SU-DHL-6 (cell line): ENCODE measurements around the gene FCMR.

ENCODE experiments used
- H2AFZ ChIP-seq: fragments of 200-600 bp; sonication (generic); 2 replicates; pipeline ENCODE4 v1.6.1; 2014; ENCODE audit warnings: low read depth, mild to moderate bottlenecking, moderate library complexity, mixed read lengths, antibody characterized with exemption, low read length; ENCODE audit not compliant: severe bottlenecking
- H3F3A ChIP-seq: fragments of 200-600 bp; shearing (Covaris generic); 2 replicates; pipeline ENCODE4 v1.6.0; 2016; ENCODE audit warnings: antibody characterized with exemption, mild to moderate bottlenecking; ENCODE audit not compliant: insufficient read depth
- H3K27ac ChIP-seq: fragments of 200-600 bp; sonication (generic); 2 replicates; pipeline ENCODE4 v1.5.1; 2016; ENCODE audit warnings: low read depth, mild to moderate bottlenecking, low read length, moderate library complexity, mixed read lengths
- H3K27me3 ChIP-seq: fragments of 200-600 bp; sonication (generic), shearing (Covaris generic); 2 replicates; pipeline ENCODE4 v1.6.0; 2014; ENCODE audit warnings: mild to moderate bottlenecking, low read length
- H3K36me3 ChIP-seq: fragments of 200-600 bp; sonication (generic); 2 replicates; pipeline ENCODE4 v1.6.1; 2014; ENCODE audit warnings: mild to moderate bottlenecking, low read length, mixed read lengths
- H3K4me2 ChIP-seq: fragments of 300-600, 200-600 bp; shearing (Covaris generic), sonication (generic); 2 replicates; pipeline ENCODE4 v1.6.0; 2014; ENCODE audit warnings: low read length, low read depth, mild to moderate bottlenecking; ENCODE audit not compliant: poor library complexity, severe bottlenecking
- H3K4me3 ChIP-seq: fragments of 200-600 bp; sonication (generic); 2 replicates; pipeline ENCODE4 v1.5.1; 2014; ENCODE audit warnings: antibody characterized with exemption, low read length, mild to moderate bottlenecking, mixed read lengths; ENCODE audit not compliant: insufficient read depth, poor library complexity, severe bottlenecking
- H3K79me2 ChIP-seq: fragments of 200-600 bp; sonication (generic); 2 replicates; pipeline ENCODE4 v1.6.1; 2014; ENCODE audit warnings: mild to moderate bottlenecking, low read length, moderate library complexity; ENCODE audit not compliant: insufficient read depth
- H3K9ac ChIP-seq: fragments of 200-600 bp; sonication (generic); 2 replicates; pipeline ENCODE4 v1.7.0; 2014; ENCODE audit warnings: mild to moderate bottlenecking, low read length
- H3K9me2 ChIP-seq: fragments of 200-600 bp; sonication (generic); replicated peaks from 2 replicates; pipeline ENCODE4 v1.6.1; 2014; ENCODE audit warnings: low read length; ENCODE audit not compliant: insufficient read depth
- H3K9me3 ChIP-seq: fragments of 200-600 bp; sonication (generic); 2 replicates; pipeline ENCODE4 v1.6.1; 2014; ENCODE audit warnings: low read length, mixed read lengths; ENCODE audit not compliant: insufficient read depth
- H4K20me1 ChIP-seq: fragments of 200-600 bp; sonication (generic); 2 replicates; pipeline ENCODE4 v1.6.1; 2014; ENCODE audit warnings: low read depth, mild to moderate bottlenecking, antibody characterized with exemption, low read length, moderate library complexity, mixed read lengths
- EZH2phosphoT487 ChIP-seq: fragments of 200-600 bp; sonication (generic), shearing (Covaris generic); conservative IDR thresholded peaks from 2 replicates; pipeline ENCODE4 v1.6.1; 2018; ENCODE audit warnings: mild to moderate bottlenecking, antibody characterized with exemption, low read length, moderate library complexity, mixed read lengths
- TF ChIP-seq, protein P1 (sequence below): fragments of 200-600 bp; sonication (generic); IDR thresholded peaks from one replicate; pipeline ENCODE4 v1.5.1; 2017; ENCODE audit warnings: antibody characterized with exemption, mild to moderate bottlenecking, low read length, moderate library complexity; ENCODE audit not compliant: insufficient read depth, poor library complexity, severe bottlenecking

The FCMR gene

DNA sequence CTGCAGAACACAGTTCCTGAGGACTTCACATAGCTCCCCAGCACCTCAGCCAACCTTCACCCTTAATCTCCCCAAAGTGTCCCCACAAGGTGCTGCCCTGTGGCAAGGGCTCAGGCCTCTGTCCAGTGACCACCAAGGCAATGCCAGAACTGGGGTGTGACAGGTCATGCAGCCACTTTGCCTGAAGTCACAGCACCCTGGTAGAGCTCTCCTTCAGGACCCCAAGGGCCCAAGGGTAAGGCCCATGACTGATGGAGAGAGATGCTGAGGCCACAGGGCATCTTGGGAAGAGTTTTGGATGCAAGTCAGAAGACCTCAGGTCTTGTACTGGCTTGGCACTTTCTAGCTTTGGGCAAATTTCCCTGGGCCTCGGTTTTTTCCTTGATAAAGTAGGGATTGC is 783 bp upstream of the FCMR start:
- H3K4me2 ChIP-seq, result peak overlapping the region; percentile 50
- no peaks in the 10 kb centered on the region for H3K9me3 ChIP-seq
- H3K79me2 ChIP-seq, result no peaks in the 10 kb centered on the region
- H3K4me3 ChIP-seq, result no peak overlapping the region
- H3K27ac ChIP-seq, result peak overlapping the region; percentile 57; the same call in 1 of the 2 replicates
- H2AFZ ChIP-seq, result no peak overlapping the region
- no peaks in the 10 kb centered on the region for H4K20me1 ChIP-seq
- no peak overlapping the region for H3K9ac ChIP-seq
- H3K36me3 ChIP-seq, result no peaks in the 10 kb centered on the region
- no peaks in the 10 kb centered on the region for H3K27me3 ChIP-seq
- no peaks in the 10 kb centered on the region for H3K9me2 ChIP-seq
- peaks cover 6% of the 10 kb centered on the region; the same call in 1 of the 2 replicates for H3F3A ChIP-seq
- no peak for TF ChIP-seq EZH2phosphoT487
- TF ChIP-seq, protein P1, sequence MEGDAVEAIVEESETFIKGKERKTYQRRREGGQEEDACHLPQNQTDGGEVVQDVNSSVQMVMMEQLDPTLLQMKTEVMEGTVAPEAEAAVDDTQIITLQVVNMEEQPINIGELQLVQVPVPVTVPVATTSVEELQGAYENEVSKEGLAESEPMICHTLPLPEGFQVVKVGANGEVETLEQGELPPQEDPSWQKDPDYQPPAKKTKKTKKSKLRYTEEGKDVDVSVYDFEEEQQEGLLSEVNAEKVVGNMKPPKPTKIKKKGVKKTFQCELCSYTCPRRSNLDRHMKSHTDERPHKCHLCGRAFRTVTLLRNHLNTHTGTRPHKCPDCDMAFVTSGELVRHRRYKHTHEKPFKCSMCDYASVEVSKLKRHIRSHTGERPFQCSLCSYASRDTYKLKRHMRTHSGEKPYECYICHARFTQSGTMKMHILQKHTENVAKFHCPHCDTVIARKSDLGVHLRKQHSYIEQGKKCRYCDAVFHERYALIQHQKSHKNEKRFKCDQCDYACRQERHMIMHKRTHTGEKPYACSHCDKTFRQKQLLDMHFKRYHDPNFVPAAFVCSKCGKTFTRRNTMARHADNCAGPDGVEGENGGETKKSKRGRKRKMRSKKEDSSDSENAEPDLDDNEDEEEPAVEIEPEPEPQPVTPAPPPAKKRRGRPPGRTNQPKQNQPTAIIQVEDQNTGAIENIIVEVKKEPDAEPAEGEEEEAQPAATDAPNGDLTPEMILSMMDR, result no peak

DNA sequence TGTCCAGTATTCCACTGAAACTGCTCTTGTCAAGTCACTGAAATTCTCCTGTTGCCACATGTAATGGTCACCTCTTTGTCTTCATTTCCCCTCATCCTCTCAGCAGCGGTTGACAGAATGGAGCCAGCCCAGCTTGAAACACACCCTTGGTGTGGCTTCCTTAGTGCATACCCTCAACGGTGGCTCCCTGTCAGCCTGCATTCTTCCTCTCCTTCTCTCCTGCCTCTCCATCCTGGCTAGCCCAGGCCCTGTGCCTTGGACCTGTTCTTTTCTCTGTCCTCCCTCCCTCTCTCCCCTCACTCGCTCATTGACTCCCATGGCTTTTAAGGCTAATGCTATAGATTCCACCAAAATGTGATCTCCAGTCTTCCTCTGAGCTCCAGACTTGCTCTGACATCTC is 3.7 kb downstream of the FCMR start:
- Histone ChIP-seq H4K20me1 (no peaks in the 10 kb centered on the region), H3K27ac (no peak overlapping the region), H3K36me3 (no peaks in the 10 kb centered on the region), H3K9me3 (no peaks in the 10 kb centered on the region), H3K9me2 (no peaks in the 10 kb centered on the region), H3K9ac (no peak overlapping the region), H3K4me3 (no peak overlapping the region), H3K4me2 (no peak overlapping the region), H3K27me3 (no peaks in the 10 kb centered on the region), H3F3A (no peaks in the 10 kb centered on the region), H3K79me2 (no peaks in the 10 kb centered on the region), H2AFZ (no peak overlapping the region)
- TF ChIP-seq EZH2phosphoT487, result no peak
- TF ChIP-seq, protein P1, result no peak

DNA sequence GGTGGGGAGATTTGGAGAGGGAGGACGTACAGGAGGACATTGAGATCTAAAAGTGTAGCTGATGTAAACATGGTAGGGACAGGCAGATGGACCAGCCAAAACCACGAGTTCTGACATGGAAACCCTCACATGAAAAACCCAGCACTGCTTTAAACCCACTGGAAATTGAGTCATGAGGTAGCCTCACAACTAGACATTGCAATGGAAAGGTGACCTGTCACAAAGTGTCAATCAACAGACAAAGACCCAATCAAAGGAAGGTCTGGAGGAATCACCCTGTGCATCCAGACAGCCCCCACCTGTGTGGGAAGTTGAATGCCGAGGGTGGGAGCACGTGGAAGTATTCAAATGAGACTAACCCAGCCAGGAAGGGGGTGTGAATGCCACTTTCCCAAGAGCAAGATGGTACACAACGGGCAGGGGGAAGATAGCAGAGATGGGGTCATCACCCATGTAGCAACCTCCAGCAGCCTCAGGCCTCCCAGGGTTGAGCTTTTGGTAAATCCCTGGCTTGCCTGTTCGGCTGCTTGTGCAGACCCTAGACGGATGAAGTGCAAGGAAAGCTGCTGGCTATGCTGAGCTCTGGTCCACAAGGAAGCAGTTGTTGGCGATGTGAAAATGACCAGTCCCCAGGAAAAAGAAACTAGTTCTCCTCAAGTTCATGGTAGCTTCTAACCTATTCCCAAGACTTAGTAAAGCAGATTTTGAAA is 5.6 kb downstream of the FCMR start:
- Histone ChIP-seq H3K79me2 (no peaks in the 10 kb centered on the region), H3K27ac (no peak overlapping the region), H3K4me3 (no peak overlapping the region), H3K9ac (no peak overlapping the region), H3K9me2 (no peaks in the 10 kb centered on the region), H3K4me2 (no peak overlapping the region), H3K27me3 (no peaks in the 10 kb centered on the region), H2AFZ (no peak overlapping the region), H3K36me3 (no peaks in the 10 kb centered on the region), H3F3A (no peaks in the 10 kb centered on the region), H4K20me1 (no peaks in the 10 kb centered on the region), H3K9me3 (no peaks in the 10 kb centered on the region)
- TF ChIP-seq EZH2phosphoT487, result no peak
- TF ChIP-seq, protein P1, result no peak
